AG09309 (cell line): Measurements from ENCODE around the gene CHRM4.

Experiments
- DNase-seq: peaks from one replicate; pipeline ENCODE4 v3.0.0-alpha.2; 2010; ENCODE audit warnings: low read depth
- H3K4me3 ChIP-seq: 2 replicates; pipeline ENCODE4 v1.5.1; 2011; ENCODE audit warnings: mild to moderate bottlenecking, low read depth, low read length, moderate library complexity; ENCODE audit not compliant: control insufficient read depth
- CTCF ChIP-seq: IDR thresholded peaks from 2 replicates; pipeline ENCODE4 v1.5.1; 2011; ENCODE audit warnings: mild to moderate bottlenecking, low read depth, low read length, inconsistent platforms; ENCODE audit not compliant: insufficient read depth, control insufficient read depth; ENCODE audit errors: missing control alignments

The CHRM4 gene

GRCh38 chr11:46392421-46393230, 1.1 kb upstream of the CHRM4 start:
- H3K4me3 ChIP-seq, result peak overlapping the region; percentile 37
- TF ChIP-seq CTCF, result no peak
- DNase-seq, result peak; percentile 17

GRCh38 chr11:46391186-46391577, 394 bp downstream of the CHRM4 start:
- H3K4me3 ChIP-seq, result no peak overlapping the region
- TF ChIP-seq CTCF, result no peak
- no peak for DNase-seq

GRCh38 chr11:46390331-46391171, 1.0 kb downstream of the CHRM4 start:
- no peak overlapping the region for H3K4me3 ChIP-seq
- no peak for TF ChIP-seq CTCF

GRCh38 chr11:46389450-46390330, 1.9 kb downstream of the CHRM4 start:
- peak overlapping the region; percentile 50 for H3K4me3 ChIP-seq
- no peak for DNase-seq
- TF ChIP-seq CTCF, result peak; percentile 92

More at GRCh38 chr11:46390331-46391171, 1.0 kb downstream of the CHRM4 start:
- DNase-seq, result no peak

- H3K4me3 ChIP-seq, result peak overlapping the region; percentile 50; the same call in 1 of the 2 replicates
- no peak for DNase-seq
- TF ChIP-seq CTCF, result no peak
Observed at GRCh38 chr11:46388619-46389449, 2.7 kb downstream of the CHRM4 start.
